Sigmoid colon (tissue), 7 donors: Measurements from ENCODE around the gene PLAAT5. TPM values are rescaled to one million over a fixed set of nuclear protein-coding genes. Genes with fewer than 3 reads are reported as not detected.
"Not testable (repeated sequence)": the region's sequence is repeated elsewhere in the genome, so short reads cannot be mapped to it uniquely, and the experiment has no call there.

Source experiments
- DNase-seq: peaks from one replicate; pipeline ENCODE4 v3.0.0-alpha.2; 2019
- H3K27ac ChIP-seq, 4 donors: fragments of 200-600 bp; sonication (generic); one replicate each; pipeline ENCODE4 v1.5.1; 2016 to 2019; ENCODE audit warnings: mild to moderate bottlenecking in 1 of 4
- H3K27me3 ChIP-seq, 3 donors: fragments of 200-600 bp; sonication (generic); one replicate each; pipeline ENCODE4 v1.5.1; 2019; ENCODE audit warnings: mild to moderate bottlenecking in 1 of 3
- H3K36me3 ChIP-seq, 4 donors: fragments of 200-600 bp; sonication (generic); one replicate each; pipeline ENCODE4 v1.5.1; 2016 to 2019
- H3K4me1 ChIP-seq, 4 donors: fragments of 200-600 bp; sonication (generic); one replicate each; pipeline ENCODE4 v1.5.1; 2017 to 2019
- H3K4me3 ChIP-seq, 4 donors: fragments of 200-600 bp; sonication (generic); one replicate each; pipeline ENCODE4 v1.5.1; 2017 to 2019; ENCODE audit warnings: mild to moderate bottlenecking in 2 of 4, moderate library complexity in 1 of 4
- H3K9me3 ChIP-seq, 4 donors: fragments of 200-600 bp in 3 of 4; sonication (generic) in 3 of 4; one replicate each; pipeline versions ENCODE4 v1.5.1 to v1.6.1; 2013 to 2019
- EP300 ChIP-seq, 4 donors: sonication (generic); formaldehyde crosslinking; IDR thresholded peaks; one replicate each; pipeline ENCODE4 v1.6.1; 2017; ENCODE audit warnings: antibody characterized with exemption in 4 of 4
- POLR2A ChIP-seq, 2 donors: fragments of 450-650 bp; IDR thresholded peaks; one replicate each; pipeline ENCODE4 v1.6.1; 2016; ENCODE audit warnings: antibody characterized with exemption in 2 of 2, mild to moderate bottlenecking in 2 of 2, moderate library complexity in 2 of 2
- POLR2AphosphoS5 ChIP-seq, 4 donors: sonication (generic); formaldehyde crosslinking; IDR thresholded peaks; one replicate each; pipeline ENCODE4 v1.6.1; 2017; ENCODE audit warnings: antibody characterized with exemption in 4 of 4
- WGBS, 2 donors: extraction: QIAGEN DNeasy Blood & Tissue Kit; methylation state at CpG; one replicate each; pipeline ENCODE4 v1.1.7; 2013; 5-methylcytosine and 5-hydroxymethylcytosine counted together
- intact Hi-C: fragments of 100-400 bp; cut with DNase I; formaldehyde crosslinking; loops from one replicate; pipeline ENCODE4 v1.15.1; 2023
- polyA plus RNA-seq, 3 donors: library from polyadenylated mRNA; stranded (reverse); fragments of 200-250 nt; gene quantifications; one replicate each; pipeline ENCODE4 v1.2.3, GENCODE V29; 2013
- total RNA-seq, 4 donors: library from RNA; depleted of rRNA; stranded (reverse); fragments of >200 nt; gene quantifications; one replicate each; pipeline ENCODE4 v1.1.0, GENCODE V29; 2016
- TF ChIP-seq, protein P1 (sequence below), 4 experiments: fragments of 450-650 bp in 3 of 4; fragments of 200-600 bp in 1 of 4; IDR thresholded peaks; one replicate each; pipeline ENCODE4 v1.5.1; 2016 to 2019; ENCODE audit warnings: antibody characterized with exemption in 4 of 4, mild to moderate bottlenecking in 3 of 4, moderate library complexity in 2 of 4
- donor health status: healthy with polysubstance abuse.
- donor health status: Bipolar disorder and iron deficiency.
- donor health status: healthy.

Gene PLAAT5
- total and polyA plus RNA-seq, 7 donors: 1.2 to 8.4 (median 2.3) TPM; not detected in 1

DNA sequence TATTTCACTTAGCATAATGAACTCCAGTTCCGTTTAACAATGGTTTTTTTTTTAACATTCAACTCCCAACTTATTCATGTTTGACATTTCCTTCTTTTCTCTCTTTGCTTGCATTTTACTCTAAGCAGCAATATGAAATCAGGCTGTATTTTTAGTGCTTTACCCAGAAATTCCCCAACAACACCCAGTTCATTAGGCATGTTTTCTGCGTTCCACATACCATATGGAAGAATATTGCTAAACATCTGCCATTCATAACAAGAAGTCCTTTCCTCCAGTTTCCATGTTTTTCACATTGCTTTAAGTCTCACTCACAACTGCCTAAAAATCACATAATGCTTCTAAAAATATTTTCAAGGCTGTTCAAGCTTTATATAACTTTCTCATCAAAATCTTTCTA, 45.8 kb downstream of the PLAAT5 start:
- H3K4me3 ChIP-seq: no peak overlapping the region
- peaks cover 0 to 6% (median 0%) of the 10 kb centered on the region in 4 donors for H3K9me3 ChIP-seq
- 81 to 90% methylated on average over 2 of the region's 2 CpGs for WGBS, 2 donors
- H3K36me3 ChIP-seq: no peaks in the 10 kb centered on the region
- intact Hi-C loops: no loop called here
- no peaks in the 10 kb centered on the region for H3K27me3 ChIP-seq
- TF ChIP-seq, protein P1, sequence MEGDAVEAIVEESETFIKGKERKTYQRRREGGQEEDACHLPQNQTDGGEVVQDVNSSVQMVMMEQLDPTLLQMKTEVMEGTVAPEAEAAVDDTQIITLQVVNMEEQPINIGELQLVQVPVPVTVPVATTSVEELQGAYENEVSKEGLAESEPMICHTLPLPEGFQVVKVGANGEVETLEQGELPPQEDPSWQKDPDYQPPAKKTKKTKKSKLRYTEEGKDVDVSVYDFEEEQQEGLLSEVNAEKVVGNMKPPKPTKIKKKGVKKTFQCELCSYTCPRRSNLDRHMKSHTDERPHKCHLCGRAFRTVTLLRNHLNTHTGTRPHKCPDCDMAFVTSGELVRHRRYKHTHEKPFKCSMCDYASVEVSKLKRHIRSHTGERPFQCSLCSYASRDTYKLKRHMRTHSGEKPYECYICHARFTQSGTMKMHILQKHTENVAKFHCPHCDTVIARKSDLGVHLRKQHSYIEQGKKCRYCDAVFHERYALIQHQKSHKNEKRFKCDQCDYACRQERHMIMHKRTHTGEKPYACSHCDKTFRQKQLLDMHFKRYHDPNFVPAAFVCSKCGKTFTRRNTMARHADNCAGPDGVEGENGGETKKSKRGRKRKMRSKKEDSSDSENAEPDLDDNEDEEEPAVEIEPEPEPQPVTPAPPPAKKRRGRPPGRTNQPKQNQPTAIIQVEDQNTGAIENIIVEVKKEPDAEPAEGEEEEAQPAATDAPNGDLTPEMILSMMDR (IDR thresholded peaks at IDR 0.05): no peak
- TF ChIP-seq EP300 (IDR thresholded peaks at IDR 0.05) (no peak), POLR2A (IDR thresholded peaks at IDR 0.05) (no peak), POLR2AphosphoS5 (IDR thresholded peaks at IDR 0.05) (no peak)
- H3K4me1 ChIP-seq: no peaks in the 10 kb centered on the region
- DNase-seq: no peak
- H3K27ac ChIP-seq: no peak overlapping the region

DNA sequence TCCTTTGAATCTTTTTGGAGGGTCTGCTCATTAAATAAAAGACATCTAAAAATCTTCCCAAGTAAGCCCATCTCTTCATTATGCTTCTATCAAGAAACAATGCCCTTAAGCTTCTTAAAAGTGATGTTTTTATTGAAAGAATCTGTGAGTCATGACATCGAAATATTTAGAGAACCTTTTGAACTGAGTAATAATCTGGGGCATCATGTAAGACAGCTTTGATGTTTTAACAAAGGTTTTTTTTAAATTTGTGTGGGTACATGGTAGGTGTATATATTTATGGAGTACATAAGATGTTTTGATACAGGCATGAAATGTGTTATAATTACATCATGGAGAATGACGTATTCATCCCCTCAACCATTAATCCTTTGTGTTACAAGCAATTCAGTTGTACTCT, 46.8 kb downstream of the PLAAT5 start:
- Histone ChIP-seq H3K27me3 (no peaks in the 10 kb centered on the region), H3K27ac (no peak overlapping the region), H3K36me3 (no peaks in the 10 kb centered on the region), H3K9me3 (peaks cover 0 to 6% (median 0%) of the 10 kb centered on the region in 4 donors), H3K4me3 (no peak overlapping the region), H3K4me1 (no peaks in the 10 kb centered on the region)
- DNase-seq: no peak
- WGBS, 2 donors: 51 to 72% methylated on average over 2 of the region's 2 CpGs
- intact Hi-C loops: no loop called here
- TF ChIP-seq EP300 (IDR thresholded peaks at IDR 0.05): no peak
- TF ChIP-seq, protein P1 (IDR thresholded peaks at IDR 0.05): no peak
- no peak for TF ChIP-seq POLR2A (IDR thresholded peaks at IDR 0.05)
- no peak for TF ChIP-seq POLR2AphosphoS5 (IDR thresholded peaks at IDR 0.05)

DNA sequence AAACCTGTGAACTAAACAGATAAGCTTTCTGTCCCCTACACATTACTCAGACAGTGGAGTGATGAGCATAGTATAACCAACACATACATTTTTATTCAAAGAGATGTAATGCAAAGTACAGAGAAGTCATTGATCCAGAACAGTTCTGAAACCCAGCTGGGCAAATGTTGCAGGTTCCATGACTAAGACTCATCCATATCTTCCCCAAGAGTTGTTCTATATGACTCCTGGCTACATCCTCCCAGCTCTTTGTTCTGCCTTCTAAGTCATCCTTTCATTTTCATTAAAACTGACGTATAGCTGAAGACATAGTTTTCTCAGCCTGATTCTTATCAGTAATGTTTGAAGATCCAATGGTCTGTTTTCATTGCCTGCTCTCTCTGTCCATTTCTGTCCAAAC, 47.3 kb downstream of the PLAAT5 start:
- Histone ChIP-seq H3K27me3 (no peaks in the 10 kb centered on the region), H3K9me3 (peaks cover 0 to 6% (median 0%) of the 10 kb centered on the region in 4 donors), H3K4me1 (no peaks in the 10 kb centered on the region), H3K27ac (no peak overlapping the region), H3K4me3 (no peak overlapping the region), H3K36me3 (no peaks in the 10 kb centered on the region)
- no peak for DNase-seq
- intact Hi-C loops: no loop called here
- WGBS, 2 donors: 57 to 72% methylated on average over 1 of the region's 1 CpG
- TF ChIP-seq EP300 (IDR thresholded peaks at IDR 0.05) (no peak), POLR2AphosphoS5 (IDR thresholded peaks at IDR 0.05) (no peak), POLR2A (IDR thresholded peaks at IDR 0.05) (no peak)
- TF ChIP-seq, protein P1 (IDR thresholded peaks at IDR 0.05): no peak

DNA sequence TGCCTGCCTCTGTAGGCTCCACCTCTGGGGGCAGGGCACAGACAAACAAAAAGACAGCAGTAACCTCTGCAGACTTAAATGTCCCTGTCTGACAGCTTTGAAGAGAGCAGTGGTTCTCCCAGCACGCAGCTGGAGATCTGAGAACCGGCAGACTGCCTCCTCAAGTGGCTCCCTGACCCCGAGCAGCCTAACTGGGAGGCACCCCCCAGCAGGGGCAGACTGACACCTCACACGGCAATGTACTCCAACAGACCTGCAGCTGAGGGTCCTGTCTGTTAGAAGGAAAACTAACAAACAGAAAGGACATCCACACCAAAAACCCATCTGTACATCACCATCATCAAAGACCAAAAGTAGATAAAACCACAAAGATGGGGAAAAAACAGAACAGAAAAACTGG, 55.1 kb downstream of the PLAAT5 start:
- intact Hi-C loops, H3K4me1 ChIP-seq, H3K36me3 ChIP-seq, DNase-seq, H3K27me3 ChIP-seq, H3K27ac ChIP-seq, H3K4me3 ChIP-seq, H3K9me3 ChIP-seq: not testable (repeated sequence)
- 14 to 19% methylated on average over 4 of the region's 4 CpGs for WGBS, 2 donors

DNA sequence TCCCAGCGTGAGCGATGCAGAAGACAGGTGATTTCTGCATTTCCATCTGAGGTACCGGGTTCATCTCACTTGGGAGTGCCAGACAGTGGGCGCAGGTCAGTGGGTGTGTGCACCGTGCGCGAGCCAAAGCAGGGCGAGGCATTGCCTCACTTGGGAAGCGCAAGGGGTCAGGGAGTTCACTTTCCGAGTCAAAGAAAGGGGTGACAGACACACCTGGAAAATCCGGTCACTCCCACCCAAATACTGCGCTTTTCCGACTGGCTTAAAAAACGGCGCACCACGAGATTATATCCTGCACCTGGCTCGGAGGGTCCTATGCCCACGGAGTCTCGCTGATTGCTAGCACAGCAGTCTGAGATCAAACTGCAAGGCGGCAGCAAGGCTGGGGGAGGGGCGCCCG, 55.6 kb downstream of the PLAAT5 start:
- H3K9me3 ChIP-seq, DNase-seq, intact Hi-C loops, H3K36me3 ChIP-seq, H3K27me3 ChIP-seq, H3K4me1 ChIP-seq, H3K27ac ChIP-seq, H3K4me3 ChIP-seq: not testable (repeated sequence)
- 14 to 61% methylated on average over 22 of the region's 22 CpGs for WGBS, 2 donors

DNA sequence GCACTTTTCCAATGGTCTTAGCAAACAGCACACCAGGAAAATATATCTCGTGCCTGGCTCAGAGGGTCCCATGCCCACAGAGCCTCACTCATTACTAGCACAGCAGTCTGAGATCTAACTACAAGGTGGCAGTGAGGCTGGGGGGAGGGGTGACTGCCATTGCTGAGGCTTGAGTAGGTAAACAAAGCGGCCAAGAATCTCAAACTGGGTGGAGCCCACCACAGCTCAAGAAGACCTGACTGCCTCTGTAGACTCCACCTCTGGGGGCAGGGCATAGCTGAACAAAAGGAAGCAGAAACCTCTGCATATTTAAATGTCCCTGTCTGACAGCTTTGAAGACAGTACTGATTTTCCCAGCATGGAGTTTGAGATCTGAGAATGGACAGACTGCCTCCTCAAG, 60.2 kb downstream of the PLAAT5 start:
- H3K9me3 ChIP-seq, H3K4me1 ChIP-seq, H3K27ac ChIP-seq, H3K36me3 ChIP-seq, intact Hi-C loops, H3K27me3 ChIP-seq, DNase-seq, H3K4me3 ChIP-seq: not testable (repeated sequence)
- 57 to 93% methylated on average over 2 of the region's 2 CpGs for WGBS, 2 donors
